CD4-positive, alpha-beta T cell treated with Interleukin-4 for 1 hour (primary cell): ENCODE data around the gene FANK1.
A peak's percentile ranks its signal among the peaks of the same experiment; 100 is the strongest.

ENCODE experiments used
- DNase-seq, 2 donors: peaks; one replicate each; pipeline ENCODE4 v3.0.0-alpha.2; 2020 to 2022

Gene FANK1

DNA sequence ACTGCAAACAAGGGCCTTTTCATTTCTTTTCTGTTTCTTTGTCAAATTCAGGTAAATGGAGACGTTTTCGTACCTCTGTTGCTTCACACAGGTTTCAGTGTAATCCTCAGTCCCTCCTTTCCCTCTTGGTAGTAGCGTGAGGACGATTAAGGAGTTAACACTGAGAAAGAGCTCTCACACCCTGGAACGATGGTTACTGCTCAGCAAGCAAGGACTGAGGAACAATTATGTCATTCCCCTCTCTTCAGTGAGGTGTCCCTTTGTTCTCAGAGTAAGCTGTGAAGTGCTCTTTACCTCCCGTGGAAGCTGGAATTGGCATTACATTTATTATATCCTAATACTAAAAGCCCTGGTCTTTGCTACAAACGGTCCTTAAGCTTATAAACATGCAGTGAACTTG is 95.9 kb downstream of the FANK1 start:
- DNase-seq, result no peak

DNA sequence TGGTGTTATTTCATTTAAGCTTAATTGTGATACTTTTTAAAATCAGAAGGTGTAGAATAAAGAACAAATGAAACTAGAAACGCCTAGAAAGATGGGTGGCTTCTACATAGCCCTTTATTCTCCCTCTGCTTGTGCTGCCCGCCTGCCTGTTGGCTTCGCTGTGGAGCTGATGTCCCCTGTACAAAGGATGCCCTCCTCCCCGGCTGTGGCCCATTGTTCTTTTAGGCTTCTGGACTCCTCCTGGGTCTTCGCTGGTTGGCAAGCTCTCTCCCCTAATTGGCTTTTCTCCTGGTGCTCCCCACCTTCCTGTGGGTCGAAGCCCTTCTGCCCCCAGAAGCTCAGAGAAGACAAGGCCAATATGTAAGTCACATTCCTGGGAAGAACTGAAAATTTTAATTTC is 98.2 kb downstream of the FANK1 start:
- no peak for DNase-seq

DNA sequence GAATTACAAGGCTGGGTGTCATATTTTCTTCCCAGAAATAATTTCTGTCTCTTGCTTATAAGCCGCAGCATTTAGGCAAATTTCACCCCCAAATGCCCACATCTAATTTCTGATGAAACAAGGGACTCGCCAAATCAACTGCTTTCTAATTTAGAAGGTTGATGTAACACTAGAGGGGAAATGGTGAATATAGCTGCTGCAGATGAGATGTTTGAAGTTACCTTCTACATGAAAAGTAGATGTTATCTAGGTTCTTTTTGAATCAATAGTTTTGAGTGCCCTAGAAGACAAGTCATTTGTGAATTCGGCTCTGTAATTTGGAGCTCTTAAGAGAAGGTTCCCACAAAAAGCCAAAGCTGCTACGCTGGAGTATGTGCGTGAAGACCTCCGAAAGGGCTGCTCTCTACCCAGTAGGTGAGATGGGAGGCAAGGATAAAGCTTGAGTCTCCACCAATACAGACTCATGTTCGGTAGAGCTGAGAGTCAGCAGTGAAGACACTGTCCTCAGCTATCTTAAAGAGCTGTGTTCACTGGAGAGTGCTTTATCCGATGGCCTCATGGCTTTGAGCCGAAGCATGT is 99.5 kb downstream of the FANK1 start:
- no peak for DNase-seq

DNA sequence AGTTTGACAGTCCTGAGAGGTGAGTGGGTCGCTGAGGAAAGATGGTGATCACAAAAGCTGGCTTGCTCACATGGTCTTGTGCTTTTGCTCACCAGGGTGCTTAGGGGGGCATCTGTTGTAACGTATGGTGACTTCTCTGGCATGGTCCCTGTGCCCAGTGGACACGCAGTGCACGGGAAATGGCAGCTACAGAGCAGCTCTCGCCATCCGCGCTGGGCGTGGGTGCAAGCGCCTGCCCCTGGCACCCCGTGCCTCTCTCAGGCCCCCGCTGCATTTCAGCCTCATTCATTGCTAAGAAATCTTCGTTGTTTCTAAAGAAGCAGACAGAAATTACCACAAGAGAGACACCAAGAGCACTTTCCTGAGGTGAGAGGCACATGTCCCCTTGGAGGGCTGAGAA is 101.2 kb downstream of the FANK1 start:
- no peak for DNase-seq

DNA sequence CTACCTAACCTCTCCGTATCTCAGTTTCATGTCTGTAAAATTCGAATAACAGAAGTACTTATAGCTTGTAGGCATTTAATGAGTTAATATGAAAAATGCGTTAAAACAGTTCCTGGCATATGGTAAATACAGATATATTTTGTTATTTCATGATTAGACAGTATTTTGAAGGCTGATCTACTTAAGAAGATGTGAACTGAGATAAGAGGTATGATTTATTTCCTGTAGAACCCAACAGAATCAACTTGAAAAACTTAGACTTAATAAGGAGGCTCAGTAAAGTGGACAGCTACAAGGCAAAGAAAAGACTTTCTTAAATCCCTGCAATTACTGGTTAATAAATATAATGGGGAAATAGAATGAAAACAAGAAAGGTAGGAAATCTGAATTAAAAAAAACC is 103.3 kb downstream of the FANK1 start:
- DNase-seq, result no peak

DNA sequence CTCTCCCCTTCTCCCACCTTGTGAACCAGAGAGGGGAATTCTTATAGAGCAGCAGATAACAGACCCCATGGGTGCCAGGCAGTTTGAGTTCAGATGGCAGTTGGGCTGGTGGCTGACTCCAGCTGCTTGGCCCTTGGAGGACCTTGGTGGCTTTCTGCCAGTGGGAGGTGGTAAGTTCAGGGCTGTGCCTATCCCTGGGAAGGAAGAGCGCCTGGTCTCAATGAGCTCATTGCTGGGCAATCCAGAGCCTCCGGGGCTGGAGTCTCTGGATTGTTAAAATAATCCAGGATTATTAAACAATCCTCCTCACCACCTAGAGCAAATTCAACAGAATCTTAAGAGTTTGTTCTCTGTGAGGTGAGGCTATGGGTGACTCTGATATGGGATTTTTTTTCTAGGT is 105.2 kb downstream of the FANK1 start:
- DNase-seq, result no peak

DNA sequence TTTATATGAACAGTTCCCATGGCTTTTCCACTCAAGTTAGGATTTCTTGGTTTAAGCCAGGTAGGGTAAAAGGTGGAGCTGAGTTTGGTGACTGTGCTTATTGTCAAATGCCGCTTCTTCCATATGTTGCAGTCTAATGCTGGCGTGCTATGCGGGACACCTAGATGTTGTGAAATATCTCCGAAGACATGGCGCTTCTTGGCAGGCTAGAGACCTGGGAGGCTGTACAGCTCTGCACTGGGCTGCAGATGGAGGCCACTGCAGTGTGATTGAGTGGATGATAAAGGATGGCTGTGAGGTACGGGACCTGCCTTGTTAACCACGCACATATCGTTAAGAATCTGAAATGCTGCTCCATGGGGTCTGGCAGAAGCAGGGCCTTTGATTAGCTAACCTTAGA is 108.4 kb downstream of the FANK1 start:
- no peak for DNase-seq

DNA sequence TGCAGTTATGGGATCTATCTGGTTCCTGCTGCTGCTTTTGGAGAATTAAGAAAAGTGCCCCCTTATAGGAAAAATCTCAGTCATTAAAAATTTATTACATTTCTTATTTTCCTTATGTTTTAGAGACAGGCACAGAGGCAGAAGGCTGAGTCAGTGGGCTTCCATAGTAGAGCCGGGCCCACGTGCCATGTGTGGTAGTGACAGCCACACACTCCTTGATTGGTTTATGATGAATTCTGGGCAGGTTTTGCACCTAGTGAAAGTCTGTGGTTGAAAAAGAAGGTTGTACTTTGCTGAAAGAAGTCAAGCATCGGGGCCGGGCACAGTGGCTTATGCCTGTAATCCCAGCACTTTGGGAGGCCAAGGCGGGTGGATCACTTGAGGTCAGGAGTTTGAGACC is 109.9 kb downstream of the FANK1 start:
- no peak for DNase-seq

DNA sequence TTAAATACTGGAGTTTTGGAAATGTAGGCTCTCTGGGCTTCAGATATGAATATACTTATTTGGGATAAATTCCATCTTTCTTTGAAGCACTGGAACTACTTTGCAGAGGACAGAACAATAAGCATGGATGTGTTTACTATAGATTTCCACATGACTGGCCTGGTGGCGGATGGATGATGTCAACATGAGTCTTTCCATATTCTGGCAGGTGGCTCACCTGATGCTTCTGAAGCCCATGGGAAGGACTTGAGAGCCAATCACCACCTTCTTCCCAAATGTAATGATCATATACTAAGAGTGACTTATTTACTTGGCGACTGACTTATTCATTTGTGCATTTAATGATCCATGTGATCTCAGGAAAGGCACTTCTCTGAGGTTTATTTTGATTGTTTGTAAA is 110.5 kb downstream of the FANK1 start:
- no peak for DNase-seq

DNA sequence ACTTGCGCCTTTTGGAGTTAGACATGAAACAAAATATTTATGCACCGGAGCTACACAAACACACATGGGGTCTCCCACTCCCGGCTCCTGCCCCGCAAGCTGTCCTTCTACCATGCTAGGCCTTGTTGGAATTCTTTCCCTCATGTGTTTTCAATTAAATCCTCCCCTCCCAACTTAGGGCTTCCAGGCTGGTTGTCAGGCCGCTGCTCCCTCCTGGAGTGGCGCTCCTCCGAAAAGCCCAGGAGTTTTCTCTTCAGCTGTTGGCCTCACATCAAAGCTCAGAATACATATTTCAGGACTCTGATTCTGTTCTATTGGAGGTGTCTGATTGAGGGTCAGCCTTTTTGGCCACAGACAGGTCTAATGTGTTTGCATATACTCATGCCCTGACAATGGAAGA is 113.3 kb downstream of the FANK1 start:
- no peak for DNase-seq

DNA sequence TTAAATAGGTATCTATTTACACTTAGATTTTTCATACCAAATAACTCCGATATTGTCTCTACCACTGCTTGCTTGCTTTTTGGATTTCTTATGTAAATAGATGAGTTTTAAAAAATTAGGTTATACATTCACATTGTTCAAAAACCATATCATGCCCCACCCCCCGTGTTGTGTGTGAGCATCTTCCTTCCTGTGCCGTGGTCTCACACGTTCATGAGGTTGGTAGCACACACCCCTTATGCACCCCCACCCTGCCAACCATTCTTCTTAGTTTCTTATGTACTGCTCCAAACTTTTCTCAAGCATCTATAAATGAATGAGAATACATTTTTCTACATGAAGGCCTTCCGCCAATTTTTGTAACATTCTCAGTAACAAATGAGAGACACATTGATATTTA is 115.6 kb downstream of the FANK1 start:
- peak; percentile 40 to 48 for DNase-seq

DNA sequence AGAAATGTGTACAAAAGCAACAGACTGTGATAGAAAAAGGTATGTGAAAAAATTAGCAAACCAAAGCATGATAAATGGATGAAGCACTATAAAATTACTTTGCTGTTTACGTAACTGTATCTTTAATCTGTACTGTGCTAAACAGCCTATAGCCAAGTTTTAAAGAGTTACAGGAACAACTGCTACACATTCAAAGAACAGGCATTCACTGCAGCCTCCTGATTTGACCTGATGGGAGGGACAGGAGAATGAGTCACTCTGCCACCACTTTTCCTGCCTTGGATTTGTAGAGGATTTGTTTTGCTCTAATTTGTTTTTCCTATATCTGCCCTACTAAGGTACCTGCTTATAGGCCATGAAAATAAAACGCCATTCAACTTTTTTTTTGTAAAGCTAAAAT is 116.1 kb downstream of the FANK1 start:
- no peak for DNase-seq

DNA sequence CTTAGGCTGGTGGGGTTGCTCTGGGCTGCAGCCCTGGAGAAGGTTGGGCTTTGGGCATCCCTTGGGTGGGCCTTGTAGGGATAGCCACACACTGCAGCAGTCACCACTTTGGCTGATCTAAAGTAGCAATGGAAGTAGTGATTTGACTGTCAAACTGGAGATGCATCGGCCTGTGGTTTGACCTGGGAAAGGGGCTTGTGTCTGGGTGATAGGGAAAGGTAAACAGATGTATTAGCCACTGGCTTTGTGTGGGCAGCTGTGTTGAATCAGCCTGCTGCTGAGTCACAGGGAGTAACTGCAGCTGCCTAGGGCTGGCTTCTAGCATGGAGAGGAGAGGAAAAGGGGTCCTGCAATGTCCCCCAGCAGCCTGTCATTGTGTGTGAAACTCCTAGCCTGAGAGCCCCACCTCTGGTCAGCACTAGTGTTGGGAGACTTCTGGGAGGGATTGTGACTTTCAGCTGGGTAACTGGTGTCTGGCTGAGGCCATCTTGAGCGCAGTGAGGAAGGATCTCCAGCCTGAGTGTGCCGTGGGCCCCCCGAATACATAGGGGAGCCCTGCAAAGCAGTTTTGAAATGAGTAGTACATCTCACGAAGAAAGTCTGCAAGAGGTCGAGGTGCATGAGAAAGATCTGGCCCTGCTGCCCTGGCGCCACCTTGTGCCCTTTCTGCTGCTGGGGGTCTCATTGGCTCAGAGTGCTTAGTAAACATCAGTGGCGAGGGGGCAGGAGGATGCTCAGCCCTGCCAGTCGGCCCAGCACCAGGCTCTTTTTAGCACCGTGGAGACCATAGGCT is 117.3 kb downstream of the FANK1 start:
- no peak for DNase-seq

DNA sequence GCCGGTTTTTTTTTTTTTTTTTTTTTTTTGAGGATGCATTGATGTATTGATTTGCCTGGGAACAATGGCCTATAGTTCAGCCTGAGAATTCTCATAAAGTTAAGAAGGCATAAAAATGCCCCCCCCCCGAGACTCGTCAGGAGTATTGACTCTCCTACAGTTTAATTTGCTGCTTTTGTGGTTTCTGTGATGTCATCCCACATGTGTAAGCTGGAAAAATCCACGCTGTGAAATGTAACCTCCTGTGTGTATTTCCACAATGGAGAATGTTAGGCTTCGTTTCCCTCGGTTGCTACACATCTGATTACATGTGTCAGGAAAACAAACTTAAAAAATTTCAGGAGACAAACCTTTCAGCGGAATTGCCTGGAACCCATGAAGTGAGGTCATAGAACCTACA is 117.9 kb downstream of the FANK1 start:
- no peak for DNase-seq

DNA sequence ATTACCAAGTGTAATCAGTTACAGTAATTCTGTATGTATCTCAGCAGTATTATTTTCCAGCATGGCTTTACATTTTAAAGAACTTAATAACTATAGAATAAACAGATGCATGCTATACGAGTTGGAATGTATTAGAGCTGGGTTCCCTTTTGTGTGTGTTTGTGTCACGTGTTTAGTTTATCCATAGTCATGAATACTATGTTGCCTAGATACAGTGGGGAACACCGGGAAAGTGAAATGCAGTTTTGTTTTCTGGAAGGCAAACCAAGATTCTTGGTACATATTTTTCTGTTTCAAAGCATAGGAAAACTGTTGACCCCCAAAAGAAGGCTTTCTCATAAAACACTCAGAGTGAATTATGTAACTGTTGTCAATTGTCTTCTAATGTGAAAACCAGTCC is 119.0 kb downstream of the FANK1 start:
- no peak for DNase-seq

DNA sequence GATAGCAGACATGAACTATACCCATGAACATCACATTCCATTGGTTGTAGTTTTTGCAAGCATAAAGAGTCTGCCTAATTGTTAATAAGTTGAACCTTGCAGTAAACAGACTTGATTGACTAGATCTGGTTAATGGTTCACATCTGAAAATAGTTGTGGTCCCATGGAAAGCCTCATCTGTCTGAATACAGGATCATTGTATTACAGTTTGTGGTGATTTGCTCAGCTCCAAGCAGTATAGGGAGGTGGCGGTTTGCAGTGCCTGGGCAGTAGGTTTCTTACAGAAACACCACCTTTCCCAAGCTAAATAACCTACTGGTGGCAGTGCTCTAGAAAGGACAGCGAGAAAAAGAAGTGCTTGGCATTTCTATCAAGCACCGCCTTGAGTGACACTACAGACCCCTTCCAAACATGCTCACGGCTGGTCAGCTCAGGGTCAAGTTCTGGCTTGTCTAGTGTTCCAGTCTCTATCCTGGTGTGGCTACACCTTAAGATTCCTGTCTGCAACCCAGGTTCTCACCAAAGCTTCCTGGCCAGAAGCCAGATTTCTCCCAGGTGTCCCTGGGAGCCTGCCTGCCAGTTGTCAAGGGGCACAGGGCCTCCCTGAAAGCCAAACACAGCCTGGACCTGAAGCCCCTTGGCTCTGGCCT is 119.9 kb downstream of the FANK1 start:
- no peak for DNase-seq

DNA sequence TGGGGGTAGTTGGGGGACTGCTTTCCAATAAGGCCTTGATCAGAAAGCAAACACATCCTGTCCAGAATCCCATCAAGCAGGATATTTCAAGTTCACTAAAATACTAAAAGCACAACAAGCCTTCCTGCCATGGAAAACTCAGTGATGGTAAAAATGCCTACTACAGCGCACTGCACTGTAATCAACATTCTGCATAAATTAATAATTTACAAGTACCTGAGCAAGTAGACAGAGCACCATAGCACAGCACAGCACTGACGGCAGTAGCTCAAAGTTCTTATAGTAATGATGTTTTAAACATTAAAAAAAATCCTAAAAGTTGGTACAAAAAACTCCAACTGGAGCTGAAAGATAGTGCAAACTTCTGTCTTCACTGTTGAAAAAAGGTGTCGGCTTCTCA is 120.5 kb downstream of the FANK1 start:
- DNase-seq, result no peak

DNA sequence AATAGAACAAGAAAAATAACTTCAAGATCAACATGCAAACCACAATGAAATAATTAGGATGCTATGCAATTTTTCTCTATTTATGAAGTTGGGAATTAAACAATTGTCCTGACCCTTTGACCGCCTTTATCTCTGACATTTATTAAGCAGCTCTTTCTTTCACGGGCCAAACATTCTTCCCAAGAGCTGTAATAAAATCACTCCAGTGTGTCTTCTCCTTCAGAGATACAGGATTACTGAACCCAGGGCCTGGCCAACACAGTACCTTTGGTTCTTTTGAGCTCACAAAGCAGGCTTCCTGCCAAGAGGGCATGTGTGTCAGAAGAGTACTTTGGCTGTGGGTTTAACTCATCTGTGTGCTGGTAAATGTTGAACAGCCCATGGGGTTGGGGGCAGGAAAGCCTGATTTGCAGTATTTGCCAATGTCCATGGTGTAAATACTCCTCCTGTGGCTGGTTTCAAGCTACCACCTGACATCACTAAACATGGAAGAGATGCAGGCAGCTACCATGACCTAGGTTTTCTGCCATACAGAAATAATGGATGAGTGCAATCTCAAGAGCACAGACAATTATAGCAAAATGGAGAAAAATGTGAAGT is 121.7 kb downstream of the FANK1 start:
- no peak for DNase-seq

DNA sequence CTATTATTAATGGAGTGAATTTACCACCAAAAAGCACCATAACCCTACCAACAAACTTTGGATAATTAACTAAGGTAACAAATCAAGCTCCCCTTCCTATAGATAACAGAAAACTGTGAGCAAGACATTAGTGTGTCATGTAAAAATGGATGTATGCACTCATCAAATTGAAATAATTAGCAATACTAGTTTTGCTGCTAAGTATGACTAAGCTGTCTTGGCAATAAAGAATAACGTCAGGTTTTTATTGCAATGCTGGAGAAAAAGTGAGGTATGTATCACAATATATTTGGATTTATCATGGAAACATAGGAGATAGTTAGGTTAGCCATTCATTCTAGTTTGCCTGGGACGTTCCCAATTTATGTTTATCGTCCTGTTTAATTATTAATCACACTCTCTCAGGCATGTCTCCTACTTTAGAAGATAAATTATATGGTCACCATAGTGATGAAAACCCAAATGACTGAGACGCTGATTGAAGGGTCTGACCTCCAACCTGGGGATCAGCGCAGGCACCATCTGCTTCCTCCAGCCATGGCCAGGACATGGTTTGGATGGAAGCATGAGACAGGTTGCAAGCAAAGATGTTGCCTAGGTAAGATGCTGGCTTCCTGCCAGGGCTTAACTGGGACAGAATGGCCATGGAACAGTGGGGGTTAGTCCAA is 125.6 kb downstream of the FANK1 start:
- DNase-seq, result no peak

DNA sequence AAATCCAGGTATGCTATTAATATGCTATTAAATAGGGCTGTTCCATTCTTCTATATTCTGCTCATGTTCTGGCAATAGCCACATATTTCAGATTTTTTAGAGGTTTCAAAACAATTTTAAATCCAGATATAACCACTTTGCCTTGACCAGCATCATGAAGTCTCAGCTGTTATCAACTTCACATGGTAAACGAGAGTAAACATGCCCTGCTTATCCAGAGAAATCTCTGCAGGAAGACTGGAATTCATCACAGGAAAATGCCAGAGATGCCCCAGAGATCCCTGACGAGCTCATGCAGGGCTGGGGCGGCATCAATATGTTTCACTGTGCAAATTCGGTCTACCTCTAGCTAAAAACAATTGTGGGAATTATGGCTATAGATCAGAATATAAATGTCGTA is 126.5 kb downstream of the FANK1 start:
- DNase-seq, result no peak

DNA sequence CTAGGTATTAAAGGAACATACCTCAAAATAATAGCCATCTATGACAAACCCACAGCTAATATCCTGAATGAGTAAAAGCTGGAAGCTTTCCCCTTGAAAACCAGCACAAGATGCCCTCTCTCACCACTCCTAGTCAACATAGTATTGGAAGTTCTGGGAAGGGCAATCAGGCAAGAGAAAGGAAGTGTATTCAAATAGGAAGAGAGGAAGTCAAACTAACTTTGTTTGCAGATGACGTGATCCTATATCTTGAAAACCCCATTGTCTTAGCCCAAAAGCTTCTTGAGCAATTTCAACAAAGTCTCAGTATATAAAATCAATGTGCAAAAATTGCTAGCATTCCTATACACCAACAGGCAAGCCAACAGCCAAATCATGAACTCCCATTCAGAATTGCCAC is 131.3 kb downstream of the FANK1 start:
- no peak for DNase-seq

DNA sequence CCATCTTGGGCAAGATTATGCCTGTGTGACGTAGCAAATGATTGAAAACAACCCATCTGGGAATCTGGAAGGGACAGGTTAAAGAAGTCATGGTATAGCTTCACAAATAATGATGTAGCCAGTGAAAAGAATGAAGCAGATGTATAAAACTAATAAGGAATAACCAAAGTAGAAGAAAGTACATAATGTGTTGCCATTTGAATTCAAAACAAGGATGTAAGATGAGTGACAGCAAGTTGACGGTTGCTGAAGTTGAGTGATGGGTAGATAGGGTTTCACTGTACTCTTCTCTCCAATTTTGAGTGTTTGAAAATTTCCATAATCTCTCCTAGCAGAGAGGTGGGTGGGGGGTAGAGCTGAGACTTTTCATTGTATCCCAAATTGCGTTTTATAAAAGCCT is 133.6 kb downstream of the FANK1 start:
- DNase-seq, result no peak

DNA sequence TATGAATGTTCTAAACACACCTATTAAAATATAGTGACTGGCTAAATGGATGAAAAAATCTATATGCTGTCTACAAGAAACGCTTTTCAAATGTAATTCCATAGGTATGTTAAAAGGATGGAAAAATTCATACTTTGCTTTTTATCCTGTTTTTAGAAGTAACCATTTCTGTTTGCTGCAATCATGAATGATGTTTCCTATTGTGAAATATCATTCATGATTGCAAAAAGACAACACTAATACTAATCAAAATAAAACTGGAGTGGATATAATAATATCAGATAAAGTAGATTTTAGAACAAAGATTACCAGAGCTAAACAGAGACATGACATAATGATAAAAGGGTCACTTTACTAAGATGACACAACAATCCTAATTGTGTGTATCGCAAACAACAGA is 138.2 kb downstream of the FANK1 start:
- no peak for DNase-seq

DNA sequence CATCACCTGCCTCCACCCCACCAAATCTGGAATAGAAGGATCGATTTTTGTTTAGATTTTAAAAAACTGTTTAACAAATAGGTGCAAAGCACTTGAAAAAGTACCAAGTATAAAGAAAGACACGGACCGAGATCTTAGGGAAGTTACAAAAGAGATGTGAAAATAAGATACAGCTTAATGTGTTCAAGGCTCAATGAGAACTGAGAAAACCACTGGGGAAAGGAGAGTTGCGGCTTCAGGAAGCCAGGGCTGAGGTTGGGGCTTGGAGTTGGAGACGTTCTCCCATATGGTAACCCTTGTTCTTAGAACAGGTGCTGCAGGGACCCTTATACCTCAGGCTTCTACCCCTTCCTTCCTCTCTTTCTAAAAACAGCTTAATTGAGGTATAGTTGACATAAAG is 140.2 kb downstream of the FANK1 start:
- DNase-seq, result no peak
